Measurements from ENCODE around the gene SCYL1. TPM values are rescaled to one million over a fixed set of nuclear protein-coding genes. Genes with fewer than 3 reads are reported as not detected.
A peak's percentile ranks its signal among the peaks of the same experiment; 100 is the strongest.

The SCYL1 gene
- total RNA-seq, 1 experiment from 2014 or later = 53.6 TPM

- CTCF ChIA-PET = interaction anchor here (1.9 to 2.9 kb wide), 2 partner anchors 21 to 32 kb away, joined by 7 to 39 read pairs; partner anchors contain the start of genes FAM89B and ZNRD2
- intact Hi-C loops (cut with micrococcal nuclease; ENCODE audit: unreplicated experiment) = no loop called here
- Mint-ChIP-seq H3K9me3 (ENCODE audit: low read depth, unreplicated experiment) (no peaks in the 10 kb centered on the region), H3K36me3 (ENCODE audit: insufficient read depth, unreplicated experiment) (peaks cover 75% of the 10 kb centered on the region), H3K27ac (ENCODE audit: unreplicated experiment) (no peak overlapping the region), H3K27me3 (ENCODE audit: unreplicated experiment) (no peaks in the 10 kb centered on the region), H3K4me3 (ENCODE audit: low read depth, unreplicated experiment) (no peak overlapping the region), H3K4me1 (ENCODE audit: low read depth, unreplicated experiment) (peaks cover 15% of the 10 kb centered on the region)
- DNase-seq = no peak
- TSS peak; percentile 63 for BruUV-seq (replicated peaks)
- TF ChIP-seq CTCF (IDR thresholded peaks at IDR 0.05; ENCODE audit: unreplicated experiment) = no peak
Measured at GRCh38 chr11:65538915-65539743, 14.2 kb downstream of the SCYL1 start.

GRCh38 chr11:65539744-65540289 lies 14.9 kb downstream of the SCYL1 start:
- intact Hi-C loops (cut with micrococcal nuclease; ENCODE audit: unreplicated experiment) = loop anchor here (2.0 kb wide), 1 partner anchor 31 kb away; the partner anchor contains the start of gene ZNRD2
- peak; percentile 24 for DNase-seq
- Mint-ChIP-seq H3K9me3 (ENCODE audit: low read depth, unreplicated experiment) (no peaks in the 10 kb centered on the region), H3K27ac (ENCODE audit: unreplicated experiment) (no peak overlapping the region), H3K4me1 (ENCODE audit: low read depth, unreplicated experiment) (peaks cover 16% of the 10 kb centered on the region), H3K4me3 (ENCODE audit: low read depth, unreplicated experiment) (peak overlapping the region; percentile 62), H3K36me3 (ENCODE audit: insufficient read depth, unreplicated experiment) (peaks cover 72% of the 10 kb centered on the region), H3K27me3 (ENCODE audit: unreplicated experiment) (no peaks in the 10 kb centered on the region)
- no peak for TF ChIP-seq CTCF (IDR thresholded peaks at IDR 0.05; ENCODE audit: unreplicated experiment)
- BruUV-seq (replicated peaks) = no TSS peak
- CTCF ChIA-PET = interaction anchor here (0.7 to 2.9 kb wide), 4 partner anchors 19 to 54 kb away, joined by 3 to 39 read pairs (median 6); partner anchors contain the start of genes FAM89B, LTBP3 and ZNRD2

- Mint-ChIP-seq H3K4me1 (ENCODE audit: low read depth, unreplicated experiment) (peaks cover 22% of the 10 kb centered on the region), H3K9me3 (ENCODE audit: low read depth, unreplicated experiment) (no peaks in the 10 kb centered on the region), H3K4me3 (ENCODE audit: low read depth, unreplicated experiment) (peak overlapping the region; percentile 62), H3K27me3 (ENCODE audit: unreplicated experiment) (no peaks in the 10 kb centered on the region), H3K36me3 (ENCODE audit: insufficient read depth, unreplicated experiment) (peaks cover 72% of the 10 kb centered on the region), H3K27ac (ENCODE audit: unreplicated experiment) (no peak overlapping the region)
- intact Hi-C loops (cut with micrococcal nuclease; ENCODE audit: unreplicated experiment) = loop anchor here (2.0 kb wide), 1 partner anchor 30 kb away; the partner anchor contains the start of gene ZNRD2
- BruUV-seq (replicated peaks) = no TSS peak
- peak; percentile 69 for TF ChIP-seq CTCF (IDR thresholded peaks at IDR 0.05; ENCODE audit: unreplicated experiment)
- DNase-seq = peak; percentile 90
- CTCF ChIA-PET = interaction anchor here (0.7 to 2.9 kb wide), 6 partner anchors 12 to 53 kb away, joined by 3 to 39 read pairs (median 4); partner anchors contain the start of genes FAM89B, LTBP3 and ZNRD2
Measured at GRCh38 chr11:65540290-65541092, 15.6 kb downstream of the SCYL1 start.
